ENCODE results near the gene DIS3L. TPM values are rescaled to one million over a fixed set of nuclear protein-coding genes. Genes with fewer than 3 reads are reported as not detected.

Gene DIS3L
- total and polyA plus RNA-seq, 2 of the 13 experiments (the other 11 are each of a cell fraction or from before 2014, with no cell fraction given): 21.0 to 50.5 TPM

DNA sequence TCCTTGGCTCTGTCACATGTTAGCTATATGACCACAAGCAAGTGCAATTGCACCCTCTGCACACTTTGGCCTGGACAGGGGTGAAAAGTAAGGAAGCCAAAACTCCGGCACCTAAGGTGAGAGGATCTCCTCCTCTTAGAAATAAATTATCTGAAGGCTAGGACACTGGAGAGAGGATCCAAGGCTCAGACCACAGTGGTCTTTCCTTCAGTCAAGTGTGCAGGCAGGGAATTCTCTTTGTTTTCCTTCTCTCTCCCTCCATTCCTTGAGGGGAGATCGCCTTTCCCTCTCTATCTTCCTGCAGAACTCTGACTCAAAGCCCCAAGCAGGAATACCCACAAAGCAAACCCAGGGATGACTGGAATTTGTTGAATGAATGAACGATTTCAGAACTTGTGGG lies 36.7 kb upstream of the DIS3L start:
- Histone ChIP-seq H3K4me2 (ENCODE audit: low read depth, low read length) (no peak overlapping the region), H3K9ac (ENCODE audit: insufficient read depth, low read depth, low read length) (no peak overlapping the region), H3K9me3 (ENCODE audit: low read length) (no peaks in the 10 kb centered on the region), H3K4me1 (ENCODE audit: insufficient read depth, low read length) (peaks cover 20% of the 10 kb centered on the region), H3K4me3 (replicated peaks in 1 of 3; ENCODE audit: insufficient read depth in 1 of 3, low read depth in 2 of 3, low read length in 3 of 3) (no peak overlapping the region), H2AFZ (ENCODE audit: low read length) (no peak overlapping the region), H3K79me2 (ENCODE audit: insufficient read depth, low read length) (no peaks in the 10 kb centered on the region), H3K27me3 (ENCODE audit: control insufficient read depth in 1 of 2, insufficient read depth in 2 of 2, low read length in 2 of 2) (peaks cover 18 to 56% of the 10 kb centered on the region in 2 experiments), H3K27ac (ENCODE audit: extremely low read length, insufficient read depth, low read length) (no peak overlapping the region), H3K36me3 (replicated peaks in 1 of 2; ENCODE audit: control insufficient read depth in 1 of 2, insufficient read depth in 2 of 2, low read length in 2 of 2) (no peaks in the 10 kb centered on the region), H4K20me1 (ENCODE audit: insufficient read depth, low read length) (0 out of 2 replicates have a peak, but pooled peaks cover under 1% of the 10 kb centered on the region)
- ATAC-seq (no peak), FAIRE-seq (no peak), DNase-seq (ENCODE audit: low spot score) (no peak)
- ChIA-PET POLR2A (no interaction called here), CTCF (ENCODE audit: low intra/inter-chr PET ratio, low total read pairs) (no interaction called here)
- in situ Hi-C loops (cut with HindIII; ENCODE audit: extremely low pct_ligation_motif_present, low pct_unique_long_range_greater_than_20kb): no loop called here
- no peak for TF ChIP-seq XBP1 (CRISPR knock-in tag; IDR thresholded peaks at IDR 0.05)
- TF ChIP-seq SALL2 (CRISPR knock-in tag; IDR thresholded peaks at IDR 0.05): no peak
- TF ChIP-seq, protein P1, sequence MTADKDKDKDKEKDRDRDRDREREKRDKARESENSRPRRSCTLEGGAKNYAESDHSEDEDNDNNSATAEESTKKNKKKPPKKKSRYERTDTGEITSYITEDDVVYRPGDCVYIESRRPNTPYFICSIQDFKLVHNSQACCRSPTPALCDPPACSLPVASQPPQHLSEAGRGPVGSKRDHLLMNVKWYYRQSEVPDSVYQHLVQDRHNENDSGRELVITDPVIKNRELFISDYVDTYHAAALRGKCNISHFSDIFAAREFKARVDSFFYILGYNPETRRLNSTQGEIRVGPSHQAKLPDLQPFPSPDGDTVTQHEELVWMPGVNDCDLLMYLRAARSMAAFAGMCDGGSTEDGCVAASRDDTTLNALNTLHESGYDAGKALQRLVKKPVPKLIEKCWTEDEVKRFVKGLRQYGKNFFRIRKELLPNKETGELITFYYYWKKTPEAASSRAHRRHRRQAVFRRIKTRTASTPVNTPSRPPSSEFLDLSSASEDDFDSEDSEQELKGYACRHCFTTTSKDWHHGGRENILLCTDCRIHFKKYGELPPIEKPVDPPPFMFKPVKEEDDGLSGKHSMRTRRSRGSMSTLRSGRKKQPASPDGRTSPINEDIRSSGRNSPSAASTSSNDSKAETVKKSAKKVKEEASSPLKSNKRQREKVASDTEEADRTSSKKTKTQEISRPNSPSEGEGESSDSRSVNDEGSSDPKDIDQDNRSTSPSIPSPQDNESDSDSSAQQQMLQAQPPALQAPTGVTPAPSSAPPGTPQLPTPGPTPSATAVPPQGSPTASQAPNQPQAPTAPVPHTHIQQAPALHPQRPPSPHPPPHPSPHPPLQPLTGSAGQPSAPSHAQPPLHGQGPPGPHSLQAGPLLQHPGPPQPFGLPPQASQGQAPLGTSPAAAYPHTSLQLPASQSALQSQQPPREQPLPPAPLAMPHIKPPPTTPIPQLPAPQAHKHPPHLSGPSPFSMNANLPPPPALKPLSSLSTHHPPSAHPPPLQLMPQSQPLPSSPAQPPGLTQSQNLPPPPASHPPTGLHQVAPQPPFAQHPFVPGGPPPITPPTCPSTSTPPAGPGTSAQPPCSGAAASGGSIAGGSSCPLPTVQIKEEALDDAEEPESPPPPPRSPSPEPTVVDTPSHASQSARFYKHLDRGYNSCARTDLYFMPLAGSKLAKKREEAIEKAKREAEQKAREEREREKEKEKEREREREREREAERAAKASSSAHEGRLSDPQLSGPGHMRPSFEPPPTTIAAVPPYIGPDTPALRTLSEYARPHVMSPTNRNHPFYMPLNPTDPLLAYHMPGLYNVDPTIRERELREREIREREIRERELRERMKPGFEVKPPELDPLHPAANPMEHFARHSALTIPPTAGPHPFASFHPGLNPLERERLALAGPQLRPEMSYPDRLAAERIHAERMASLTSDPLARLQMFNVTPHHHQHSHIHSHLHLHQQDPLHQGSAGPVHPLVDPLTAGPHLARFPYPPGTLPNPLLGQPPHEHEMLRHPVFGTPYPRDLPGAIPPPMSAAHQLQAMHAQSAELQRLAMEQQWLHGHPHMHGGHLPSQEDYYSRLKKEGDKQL (CRISPR knock-in tag; IDR thresholded peaks at IDR 0.05; ENCODE audit: low read depth): no peak
- TF ChIP-seq, protein P2, sequence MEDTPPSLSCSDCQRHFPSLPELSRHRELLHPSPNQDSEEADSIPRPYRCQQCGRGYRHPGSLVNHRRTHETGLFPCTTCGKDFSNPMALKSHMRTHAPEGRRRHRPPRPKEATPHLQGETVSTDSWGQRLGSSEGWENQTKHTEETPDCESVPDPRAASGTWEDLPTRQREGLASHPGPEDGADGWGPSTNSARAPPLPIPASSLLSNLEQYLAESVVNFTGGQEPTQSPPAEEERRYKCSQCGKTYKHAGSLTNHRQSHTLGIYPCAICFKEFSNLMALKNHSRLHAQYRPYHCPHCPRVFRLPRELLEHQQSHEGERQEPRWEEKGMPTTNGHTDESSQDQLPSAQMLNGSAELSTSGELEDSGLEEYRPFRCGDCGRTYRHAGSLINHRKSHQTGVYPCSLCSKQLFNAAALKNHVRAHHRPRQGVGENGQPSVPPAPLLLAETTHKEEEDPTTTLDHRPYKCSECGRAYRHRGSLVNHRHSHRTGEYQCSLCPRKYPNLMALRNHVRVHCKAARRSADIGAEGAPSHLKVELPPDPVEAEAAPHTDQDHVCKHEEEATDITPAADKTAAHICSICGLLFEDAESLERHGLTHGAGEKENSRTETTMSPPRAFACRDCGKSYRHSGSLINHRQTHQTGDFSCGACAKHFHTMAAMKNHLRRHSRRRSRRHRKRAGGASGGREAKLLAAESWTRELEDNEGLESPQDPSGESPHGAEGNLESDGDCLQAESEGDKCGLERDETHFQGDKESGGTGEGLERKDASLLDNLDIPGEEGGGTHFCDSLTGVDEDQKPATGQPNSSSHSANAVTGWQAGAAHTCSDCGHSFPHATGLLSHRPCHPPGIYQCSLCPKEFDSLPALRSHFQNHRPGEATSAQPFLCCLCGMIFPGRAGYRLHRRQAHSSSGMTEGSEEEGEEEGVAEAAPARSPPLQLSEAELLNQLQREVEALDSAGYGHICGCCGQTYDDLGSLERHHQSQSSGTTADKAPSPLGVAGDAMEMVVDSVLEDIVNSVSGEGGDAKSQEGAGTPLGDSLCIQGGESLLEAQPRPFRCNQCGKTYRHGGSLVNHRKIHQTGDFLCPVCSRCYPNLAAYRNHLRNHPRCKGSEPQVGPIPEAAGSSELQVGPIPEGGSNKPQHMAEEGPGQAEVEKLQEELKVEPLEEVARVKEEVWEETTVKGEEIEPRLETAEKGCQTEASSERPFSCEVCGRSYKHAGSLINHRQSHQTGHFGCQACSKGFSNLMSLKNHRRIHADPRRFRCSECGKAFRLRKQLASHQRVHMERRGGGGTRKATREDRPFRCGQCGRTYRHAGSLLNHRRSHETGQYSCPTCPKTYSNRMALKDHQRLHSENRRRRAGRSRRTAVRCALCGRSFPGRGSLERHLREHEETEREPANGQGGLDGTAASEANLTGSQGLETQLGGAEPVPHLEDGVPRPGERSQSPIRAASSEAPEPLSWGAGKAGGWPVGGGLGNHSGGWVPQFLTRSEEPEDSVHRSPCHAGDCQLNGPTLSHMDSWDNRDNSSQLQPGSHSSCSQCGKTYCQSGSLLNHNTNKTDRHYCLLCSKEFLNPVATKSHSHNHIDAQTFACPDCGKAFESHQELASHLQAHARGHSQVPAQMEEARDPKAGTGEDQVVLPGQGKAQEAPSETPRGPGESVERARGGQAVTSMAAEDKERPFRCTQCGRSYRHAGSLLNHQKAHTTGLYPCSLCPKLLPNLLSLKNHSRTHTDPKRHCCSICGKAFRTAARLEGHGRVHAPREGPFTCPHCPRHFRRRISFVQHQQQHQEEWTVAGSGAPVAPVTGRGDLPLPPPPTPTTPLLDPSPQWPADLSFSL (CRISPR knock-in tag; IDR thresholded peaks at IDR 0.05): no peak
- no peak for TF ChIP-seq ZNF552 (CRISPR knock-in tag; IDR thresholded peaks at IDR 0.05; ENCODE audit: borderline replicate concordance)
- no peak for TF ChIP-seq PPARG (CRISPR knock-in tag; conservative IDR thresholded peaks at IDR 0.05)
- no peak for TF ChIP-seq ELF4 (CRISPR knock-in tag; IDR thresholded peaks at IDR 0.05; ENCODE audit: borderline replicate concordance)
- TF ChIP-seq POLR2AphosphoS5 (IDR thresholded peaks at IDR 0.05; ENCODE audit: low read depth, low read length): no peak
- no peak for TF ChIP-seq ZNF136 (CRISPR knock-in tag; IDR thresholded peaks at IDR 0.05; ENCODE audit: low read depth)
- TF ChIP-seq ZNF614 (CRISPR knock-in tag; IDR thresholded peaks at IDR 0.05; ENCODE audit: borderline replicate concordance): no peak
- no peak for TF ChIP-seq POLR2G (IDR thresholded peaks at IDR 0.05; ENCODE audit: low read depth, low read length)
- no peak for TF ChIP-seq RBAK (CRISPR knock-in tag; IDR thresholded peaks at IDR 0.05)
- 18% methylated on average over 3 of the region's 3 CpGs for WGBS (ENCODE audit: low lambda C conversion rate)
- intact Hi-C loops (cut with micrococcal nuclease; ENCODE audit: unreplicated experiment): no loop called here
- BruUV-seq (replicated peaks): no TSS peak

All from HepG2 (cell line).